OCI-M1 (cell line): Measurements from ENCODE around the gene CCL8.

Experiments used
- DNase-seq: peaks from one replicate; lab custom pipeline; 2025; lab: John Stamatoyannopoulos, UW

Gene CCL8

GRCh38 chr17:34367486-34368195 lies 48.4 kb downstream of the CCL8 start:
- no peak for DNase-seq

- no peak for DNase-seq
Measured at GRCh38 chr17:34368196-34368945, 49.1 kb downstream of the CCL8 start.

GRCh38 chr17:34368946-34369500 lies 49.8 kb downstream of the CCL8 start:
- DNase-seq = no peak

GRCh38 chr17:34369571-34369970 lies 50.3 kb downstream of the CCL8 start:
- DNase-seq = no peak

GRCh38 chr17:34370376-34370996 lies 51.3 kb downstream of the CCL8 start:
- no peak for DNase-seq

GRCh38 chr17:34370997-34371395 lies 51.8 kb downstream of the CCL8 start:
- DNase-seq = no peak
